HuH-7 (cell line): ENCODE results near the gene NOX5.

Source experiments
- DNase-seq: peaks from one replicate; pipeline ENCODE4 v3.0.0; 2011; ENCODE audit warnings: low spot score

NOX5 gene

DNA sequence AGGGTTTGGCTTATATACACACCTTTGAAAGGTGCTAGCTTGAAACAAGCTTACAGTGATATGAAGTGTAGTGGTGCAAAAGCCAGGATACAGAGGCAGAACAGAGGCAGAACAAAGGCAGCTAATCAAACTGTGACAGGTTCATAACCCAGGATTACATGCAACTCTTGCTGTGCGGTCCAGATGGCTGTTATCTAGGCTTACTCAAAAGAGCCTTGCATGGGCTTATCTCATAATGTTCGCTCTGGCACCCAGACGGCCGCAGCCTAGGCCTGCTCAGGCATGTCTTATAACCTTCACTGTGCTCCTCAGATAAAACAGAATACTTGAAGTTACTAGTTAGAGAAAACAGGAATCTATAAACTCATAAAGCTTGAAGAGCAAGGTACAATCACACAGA, 22.8 kb upstream of the NOX5 start:
- no peak for DNase-seq

DNA sequence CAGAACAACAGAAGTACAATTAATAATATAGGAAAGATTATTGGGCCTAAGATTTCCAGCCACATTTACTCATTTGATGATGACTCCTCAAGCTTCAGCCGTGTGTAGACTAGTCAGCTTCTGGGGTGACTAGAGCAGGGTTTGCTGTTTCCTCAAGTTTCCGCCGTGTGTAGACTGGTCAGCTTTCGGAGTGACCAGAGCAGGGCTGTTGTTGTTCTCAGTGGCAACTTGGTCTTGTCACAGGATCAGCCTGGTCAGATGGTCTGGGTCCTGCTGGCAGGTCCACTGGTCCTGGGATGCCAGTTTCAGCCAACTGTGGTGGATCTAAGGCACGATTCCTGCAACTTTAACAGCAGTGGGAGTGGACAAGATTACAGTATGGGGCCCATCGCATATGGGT, 21.8 kb upstream of the NOX5 start:
- DNase-seq = no peak

DNA sequence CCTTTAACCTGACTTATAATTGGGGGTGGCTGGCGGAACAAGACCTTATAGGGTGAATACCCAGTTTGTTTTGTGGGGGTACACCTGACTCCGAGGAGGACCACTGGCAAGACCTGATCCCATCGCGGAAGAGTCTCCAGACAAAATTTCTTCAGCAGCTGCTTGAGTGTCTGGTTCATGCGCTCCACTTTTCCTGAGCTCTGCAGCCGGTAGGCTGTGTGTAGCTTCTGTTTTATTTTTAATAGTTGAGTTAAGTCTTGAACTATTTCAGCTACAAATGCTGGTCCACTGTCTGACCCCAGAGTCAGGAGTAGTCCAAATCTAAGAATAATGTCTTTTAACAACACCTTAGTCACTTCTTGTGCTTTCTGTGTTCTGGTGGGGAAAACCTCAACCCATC, 21.2 kb upstream of the NOX5 start:
- no peak for DNase-seq

DNA sequence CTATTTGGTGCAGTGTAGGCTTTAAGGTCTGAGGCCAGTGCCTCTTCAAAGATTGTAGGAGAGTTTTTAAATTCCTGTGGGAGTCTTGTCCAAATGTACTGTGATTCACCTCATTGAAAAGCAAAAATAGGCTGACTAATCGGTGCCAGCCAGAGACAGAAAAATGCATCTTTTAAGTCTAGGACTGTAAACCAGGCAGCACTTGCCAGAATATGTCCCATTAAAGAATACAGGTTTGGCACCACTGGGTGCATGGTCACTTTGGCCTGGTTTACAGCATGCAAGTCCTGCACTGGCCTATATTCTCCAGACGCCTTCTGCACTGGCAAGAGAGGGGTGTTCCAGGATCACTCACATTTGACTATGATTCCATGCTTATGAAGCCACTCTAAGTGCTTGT, 20.3 kb upstream of the NOX5 start:
- DNase-seq = no peak

DNA sequence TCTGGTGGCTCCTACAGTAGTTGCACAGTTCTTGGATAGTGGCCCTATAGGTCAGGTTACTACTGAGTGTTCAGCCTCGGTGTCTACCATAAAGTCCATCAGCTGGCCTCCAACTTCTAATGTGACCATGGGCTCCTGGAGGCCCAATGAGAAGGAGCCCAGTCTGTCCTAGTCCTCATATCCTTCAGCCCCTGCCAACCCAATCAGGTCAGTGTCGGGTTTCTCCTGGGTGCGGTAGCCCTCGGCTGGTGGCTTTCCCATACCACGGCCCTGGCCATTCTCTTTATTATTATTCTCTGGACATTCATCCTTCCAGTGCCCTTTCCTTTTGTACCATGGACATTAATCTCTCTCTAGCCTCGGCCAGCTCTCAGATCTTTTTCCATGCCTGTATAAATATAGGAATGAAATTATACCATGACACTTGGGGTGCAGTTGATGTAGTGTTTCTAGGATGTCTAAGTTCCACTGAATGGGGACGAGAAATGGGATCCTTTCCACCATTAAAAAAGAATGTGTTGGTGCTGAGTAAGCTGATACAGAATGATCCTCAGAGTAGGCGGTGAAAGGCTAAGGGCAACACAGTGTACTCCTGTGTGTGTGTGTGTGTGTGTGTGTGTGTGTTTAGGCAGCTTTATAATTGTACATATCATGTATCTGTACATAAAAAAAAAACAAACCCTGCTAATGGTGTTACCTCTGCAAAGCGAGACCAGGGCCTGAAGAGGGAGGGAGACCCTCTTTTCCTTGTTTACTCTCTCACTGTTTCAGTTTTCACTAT, 19.3 kb upstream of the NOX5 start:
- DNase-seq = no peak

DNA sequence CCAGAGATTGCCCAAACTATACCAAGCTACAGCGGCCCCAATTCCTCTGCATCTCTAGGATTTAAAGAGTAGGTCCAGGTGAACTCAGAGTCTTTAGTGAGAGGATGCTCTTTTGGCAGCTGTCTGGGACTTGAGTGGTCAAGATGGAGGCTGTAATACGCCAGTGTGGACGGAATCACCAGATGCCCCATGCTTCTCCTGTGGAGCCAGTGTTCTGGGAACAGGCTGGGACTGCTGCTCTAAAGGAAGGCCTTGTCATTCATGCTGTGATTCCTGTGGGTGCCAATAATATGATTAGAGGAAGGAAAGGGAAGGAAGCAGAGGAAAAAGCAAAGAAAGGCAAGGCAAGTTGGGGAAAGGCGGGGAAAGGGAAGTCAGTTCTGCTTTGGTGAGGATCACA, 17.4 kb upstream of the NOX5 start:
- no peak for DNase-seq

DNA sequence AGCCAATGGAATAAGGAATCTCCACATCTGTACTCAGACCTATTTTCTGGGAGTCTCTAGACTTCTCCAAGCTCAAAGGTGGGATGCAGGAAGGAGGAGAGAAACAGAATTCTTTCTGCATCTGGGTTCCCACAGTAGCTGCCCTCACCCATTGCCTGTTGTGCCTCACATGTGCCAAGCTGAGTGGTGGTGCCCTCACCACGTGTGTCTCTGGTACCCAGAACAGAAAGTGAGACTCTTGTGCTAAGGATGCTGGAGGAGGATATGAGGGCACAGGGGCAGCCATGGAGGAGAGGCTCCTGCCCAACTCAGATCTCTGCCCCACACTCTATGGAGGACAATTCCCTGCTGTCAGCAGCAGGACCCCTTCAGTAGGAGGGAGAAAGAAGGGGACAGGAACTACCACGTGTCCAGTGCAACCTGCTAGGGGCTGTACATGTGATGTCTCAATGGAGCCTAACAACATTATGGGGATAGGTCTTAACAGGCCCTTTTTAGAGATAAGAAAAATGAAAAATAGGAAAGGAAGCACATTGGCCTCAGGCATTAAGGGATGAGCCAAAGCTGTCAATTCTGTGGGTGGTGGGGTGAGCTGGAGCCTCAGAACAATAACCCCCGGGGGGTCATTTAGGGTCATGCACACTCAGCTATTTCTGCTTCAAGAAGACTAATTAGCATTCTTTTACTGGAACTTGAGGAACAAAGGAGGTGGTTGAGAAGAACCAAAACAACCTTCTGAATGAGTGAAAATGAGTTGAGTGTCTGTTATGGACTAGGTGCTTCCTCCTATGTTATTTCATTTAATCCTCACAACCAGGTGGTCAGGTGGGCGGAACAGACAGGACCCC, 16.3 kb upstream of the NOX5 start:
- DNase-seq = no peak

DNA sequence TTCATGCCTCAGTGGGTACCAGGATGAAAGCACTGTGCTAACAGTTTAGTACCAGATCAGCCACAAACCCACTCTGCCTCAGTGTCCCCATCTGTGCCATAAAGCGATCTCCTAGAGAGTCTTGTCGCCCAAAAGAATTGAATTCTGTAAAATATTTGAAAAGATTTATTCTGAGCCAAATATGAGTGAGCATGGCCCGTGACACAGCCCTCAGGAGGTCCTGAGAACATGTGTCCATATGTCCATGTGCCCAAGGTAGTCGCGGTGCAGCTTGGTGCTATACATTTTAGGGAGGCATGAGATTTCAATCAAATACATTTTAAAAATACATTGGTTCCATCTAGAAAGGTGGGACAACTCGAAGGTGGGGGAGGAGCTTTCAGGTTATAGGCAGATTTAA, 15.4 kb upstream of the NOX5 start:
- no peak for DNase-seq

DNA sequence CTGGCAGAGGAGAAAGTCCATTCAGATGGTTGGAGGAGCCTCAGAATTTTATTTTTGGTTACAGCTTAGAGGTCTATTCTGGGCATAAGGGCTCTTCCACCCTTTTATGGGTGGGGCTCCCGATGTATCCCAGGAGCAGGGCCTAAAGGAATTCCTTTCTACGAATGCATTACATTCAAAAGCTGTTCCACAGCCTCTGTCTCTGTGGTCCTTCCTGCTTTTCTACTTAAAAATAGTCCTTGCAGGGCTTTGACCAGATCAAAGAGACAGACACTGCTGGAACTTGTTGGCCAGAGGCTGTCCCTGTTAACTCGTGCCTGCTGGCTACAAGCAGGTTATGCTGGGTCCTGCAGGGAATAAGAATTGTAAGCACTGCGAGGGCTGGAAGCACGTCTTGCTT, 14.4 kb upstream of the NOX5 start:
- DNase-seq = no peak

DNA sequence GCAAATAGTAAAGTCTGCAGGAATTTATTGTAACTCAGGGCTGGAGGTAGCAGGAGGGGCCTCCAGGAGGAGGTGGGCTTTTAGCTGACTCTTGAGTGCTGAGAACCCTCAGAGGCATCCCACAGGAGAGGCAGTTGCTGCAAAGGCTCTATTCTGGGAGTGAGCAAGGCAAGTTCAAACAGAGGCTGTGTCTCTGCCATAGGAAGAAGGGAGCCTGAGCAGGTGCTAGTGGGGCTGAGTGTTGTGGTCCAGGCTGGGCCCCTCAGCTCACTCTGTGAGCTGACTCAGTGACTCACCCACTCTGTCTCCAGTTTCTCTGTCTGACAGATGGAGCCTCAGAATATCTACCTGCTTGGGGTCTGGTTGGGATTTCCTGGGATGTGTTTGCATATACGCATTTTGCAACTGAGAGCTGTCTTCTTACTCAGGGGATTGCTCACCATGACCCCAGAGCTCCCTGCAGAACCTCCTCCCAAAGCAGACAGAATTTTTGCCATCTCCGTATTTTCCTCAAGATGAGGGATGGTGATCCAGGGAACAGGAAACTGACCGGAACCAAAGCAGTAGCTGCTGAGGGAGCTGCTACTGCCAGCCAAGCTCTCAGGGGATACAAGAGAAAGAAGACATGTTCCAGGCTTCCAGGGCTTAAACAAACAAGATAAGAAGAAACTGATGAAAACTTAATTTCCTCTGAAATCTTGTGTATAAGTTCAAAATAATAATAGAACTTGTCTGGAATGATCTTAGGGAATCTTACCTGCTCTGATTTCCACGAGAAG, 13.6 kb upstream of the NOX5 start:
- no peak for DNase-seq

DNA sequence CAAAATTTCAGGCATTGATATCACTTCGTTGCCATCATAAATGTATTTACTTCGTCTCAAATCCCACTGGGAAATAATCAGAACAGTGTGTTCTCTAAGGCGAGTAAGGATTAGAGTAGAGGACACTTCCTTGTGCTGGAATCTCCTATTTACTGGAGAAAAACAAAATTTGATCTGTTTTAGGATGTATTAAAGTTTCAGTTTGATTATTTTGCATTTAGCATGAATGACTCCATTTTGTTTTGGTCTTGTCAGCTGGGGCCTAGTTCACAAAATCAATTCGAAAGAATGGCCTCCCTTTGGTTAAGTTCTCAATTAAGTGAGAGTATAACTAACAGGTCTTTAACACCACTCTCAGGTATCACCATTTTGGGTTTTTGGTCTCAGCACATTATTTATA, 11.7 kb upstream of the NOX5 start:
- no peak for DNase-seq

DNA sequence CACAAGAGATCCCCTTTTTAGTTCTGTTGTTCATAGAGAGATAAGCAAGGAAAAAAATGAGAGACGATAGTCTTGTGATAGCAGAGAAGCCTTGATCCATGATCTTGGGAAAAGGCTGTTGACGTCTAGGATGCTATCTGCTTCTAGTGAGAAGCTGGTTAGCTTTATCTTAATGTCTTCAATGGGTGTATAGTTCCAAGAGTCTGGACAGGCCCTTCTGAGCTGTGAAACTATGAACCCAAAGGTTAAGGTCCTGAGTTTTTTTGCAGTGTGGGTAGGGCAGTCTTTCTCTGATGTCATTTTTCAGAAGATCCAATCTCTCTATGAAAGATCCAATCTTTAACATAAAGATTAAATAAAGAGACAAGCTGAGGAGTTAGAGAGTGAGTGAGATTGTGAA, 10.5 kb upstream of the NOX5 start:
- DNase-seq = no peak

DNA sequence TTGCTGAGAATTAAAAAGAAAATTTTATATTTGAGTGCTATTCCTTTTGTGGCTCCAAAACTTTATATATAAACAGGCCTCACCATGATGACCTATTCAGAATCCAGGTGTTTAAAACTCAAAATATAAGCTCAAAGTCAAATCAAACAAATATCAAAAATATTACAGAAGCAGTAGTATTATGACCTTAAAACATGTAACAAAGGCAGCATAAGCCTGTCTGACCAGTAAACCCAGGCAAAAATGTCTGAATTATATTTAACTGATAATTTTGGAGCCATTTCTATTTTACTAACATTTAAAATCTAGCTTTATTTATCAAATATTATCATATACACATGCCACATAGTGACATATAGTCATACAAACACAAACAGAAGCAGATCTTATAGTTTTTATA, 6.4 kb upstream of the NOX5 start:
- no peak for DNase-seq

DNA sequence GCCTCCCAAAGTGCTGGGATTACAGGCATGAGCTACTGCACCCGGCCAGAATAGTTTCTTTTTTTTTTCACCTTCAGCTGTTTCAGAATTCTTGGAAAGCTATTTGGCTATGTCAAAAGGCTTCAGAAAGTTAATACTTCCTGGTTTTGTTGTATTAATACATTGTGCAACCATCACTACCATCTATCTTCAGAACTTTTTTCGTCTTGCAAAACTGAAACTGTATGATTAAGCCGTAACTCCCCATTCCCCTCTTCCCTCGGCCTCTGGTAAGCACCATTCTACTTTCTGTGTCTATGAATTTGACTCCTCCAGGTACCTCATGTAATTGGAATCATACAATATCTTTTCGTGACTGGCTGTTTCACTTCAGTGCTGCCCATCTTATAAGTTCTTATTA, 5.2 kb upstream of the NOX5 start:
- no peak for DNase-seq

DNA sequence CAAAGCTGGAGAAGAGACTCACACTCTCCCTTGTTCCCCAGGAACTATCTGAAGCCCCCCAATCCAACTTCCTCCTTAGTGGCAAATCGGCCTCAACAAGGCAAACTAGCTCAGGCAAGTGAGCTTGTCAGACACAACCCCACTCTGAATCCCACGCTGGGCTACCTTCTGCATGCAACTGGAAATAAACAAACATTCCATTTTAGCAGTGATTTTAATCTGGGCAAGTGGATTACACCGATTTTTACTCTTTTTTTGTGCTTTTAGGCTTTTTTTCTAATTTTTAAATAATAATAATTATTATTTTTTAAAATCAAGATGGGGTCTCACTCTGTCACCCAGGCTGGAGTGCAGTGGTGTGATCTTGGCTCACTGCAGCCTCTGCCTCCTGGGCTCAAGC, 2.9 kb upstream of the NOX5 start:
- DNase-seq = no peak

DNA sequence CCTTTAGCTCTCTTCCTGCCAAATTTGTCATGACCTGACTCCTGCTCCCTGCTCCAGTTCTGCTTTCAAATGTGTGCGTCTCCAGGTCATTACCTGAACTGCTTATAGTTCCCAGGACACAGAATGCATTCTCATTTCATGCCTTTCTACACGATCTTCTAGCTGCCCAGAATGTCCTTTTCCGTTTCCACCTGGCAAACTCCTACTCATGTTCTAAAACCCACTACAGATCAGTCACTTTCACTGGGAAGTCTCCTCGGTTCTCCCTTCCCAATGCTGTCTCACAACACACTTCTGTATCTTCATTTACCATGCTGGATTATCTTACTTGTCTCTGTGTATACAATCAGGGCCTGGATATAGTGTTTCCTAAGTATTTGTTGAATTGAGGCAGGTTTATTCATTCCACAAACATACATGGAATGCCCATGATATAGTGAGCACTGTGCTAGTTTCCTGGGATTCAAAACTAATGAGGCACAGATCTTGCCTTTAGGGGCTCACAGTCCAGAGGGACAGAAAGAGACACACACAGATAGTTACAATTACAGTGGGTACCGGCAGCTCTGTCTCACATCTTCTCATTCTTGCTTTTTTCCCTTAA, 1.6 kb upstream of the NOX5 start:
- no peak for DNase-seq

DNA sequence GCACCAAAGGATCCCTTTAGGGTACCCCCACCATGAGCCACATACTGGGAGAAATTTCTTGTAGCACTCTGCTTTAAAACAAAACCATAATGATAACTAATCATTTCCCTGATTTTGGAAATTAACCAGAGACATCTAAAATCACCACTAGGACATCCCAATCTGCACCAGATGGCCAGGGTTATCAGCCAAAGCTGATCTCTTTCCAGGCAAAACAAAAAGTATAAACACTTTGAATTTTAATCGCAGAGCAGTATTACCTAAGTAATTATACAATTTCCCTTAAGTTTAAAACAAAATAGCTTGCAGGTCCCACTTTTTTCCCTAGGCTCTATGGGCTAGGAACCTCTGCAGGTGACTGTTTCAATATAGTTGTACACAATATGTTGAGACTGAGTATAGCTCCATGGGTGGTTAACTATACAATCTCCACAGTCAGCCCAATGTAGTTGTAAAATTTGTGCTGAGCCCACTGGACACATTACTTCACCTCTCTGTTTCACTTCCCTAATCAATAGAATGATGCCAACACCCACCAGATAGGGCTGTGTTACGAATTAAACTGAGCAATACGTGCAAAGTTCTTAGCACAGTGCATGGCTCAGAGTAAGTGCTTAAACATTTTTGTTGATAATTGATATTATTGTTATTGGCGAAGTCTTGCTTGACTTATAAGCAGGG, 629 bp upstream of the NOX5 start:
- no peak for DNase-seq

DNA sequence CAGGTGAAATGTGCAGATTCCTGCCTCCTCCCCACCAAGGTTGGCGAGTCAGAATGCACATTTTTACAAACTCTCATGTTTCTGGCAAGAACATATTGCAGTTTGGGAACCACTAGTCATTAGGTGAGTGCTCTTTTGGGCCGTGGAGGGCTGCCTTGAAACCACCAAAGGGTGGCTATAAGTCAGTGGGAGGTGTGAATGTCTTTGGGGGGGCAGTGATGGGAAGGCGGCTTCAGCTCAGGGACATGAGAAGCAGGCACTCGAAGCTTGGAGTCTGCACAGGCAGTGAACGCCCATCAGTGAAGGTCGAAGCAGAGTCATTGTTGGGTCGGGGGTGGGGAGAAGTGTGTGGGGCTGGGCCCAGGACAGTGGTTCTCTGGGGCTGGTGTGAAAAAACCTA, 1.1 kb downstream of the NOX5 start:
- DNase-seq = no peak

DNA sequence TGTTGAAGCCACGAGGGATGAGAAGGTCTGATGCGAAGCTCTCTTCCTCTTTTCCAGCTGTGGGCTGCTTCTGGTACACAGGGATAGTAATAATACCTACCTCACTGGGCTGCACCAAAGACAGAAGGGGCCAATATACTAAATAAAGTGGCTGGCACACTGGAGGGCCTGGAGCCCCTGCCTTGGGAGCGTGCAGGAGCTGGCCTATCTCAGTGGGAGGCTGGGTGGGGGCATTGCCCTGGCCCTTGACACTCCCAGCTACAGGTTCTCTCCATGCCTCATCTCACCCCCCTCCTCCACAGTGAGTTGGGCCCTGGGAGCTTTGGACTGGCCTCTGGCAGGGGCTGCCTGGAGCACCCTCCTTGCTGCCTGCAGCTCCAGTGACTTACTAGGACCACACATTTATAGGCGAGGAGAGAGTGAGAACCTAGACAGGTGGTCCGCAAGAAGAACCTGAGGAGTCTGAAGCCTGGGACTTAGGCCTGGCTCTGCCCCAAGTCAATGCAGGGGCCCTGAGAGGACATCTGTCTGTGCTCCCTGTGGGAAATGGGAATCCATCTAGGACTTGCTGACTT, 1.6 kb downstream of the NOX5 start:
- no peak for DNase-seq

DNA sequence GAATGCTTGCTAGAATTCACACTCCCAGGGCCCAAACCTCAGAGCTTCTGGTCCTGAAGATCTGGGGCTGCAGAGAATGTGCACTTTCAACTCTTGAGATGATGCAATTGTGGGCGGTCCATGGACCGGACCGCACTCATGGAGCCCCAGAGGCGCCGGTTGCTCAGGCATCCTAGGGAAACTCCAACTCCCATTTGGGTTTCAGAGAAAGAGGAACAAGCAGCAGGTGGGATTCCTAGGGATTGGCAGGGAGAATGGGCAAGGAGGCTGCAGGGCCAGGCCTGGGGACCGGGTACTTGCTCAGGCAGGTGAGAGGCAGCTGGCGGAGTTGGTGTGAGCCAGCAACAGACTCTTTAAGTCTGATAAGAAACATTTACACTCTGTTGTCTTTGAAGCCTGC, 3.5 kb downstream of the NOX5 start:
- no peak for DNase-seq

DNA sequence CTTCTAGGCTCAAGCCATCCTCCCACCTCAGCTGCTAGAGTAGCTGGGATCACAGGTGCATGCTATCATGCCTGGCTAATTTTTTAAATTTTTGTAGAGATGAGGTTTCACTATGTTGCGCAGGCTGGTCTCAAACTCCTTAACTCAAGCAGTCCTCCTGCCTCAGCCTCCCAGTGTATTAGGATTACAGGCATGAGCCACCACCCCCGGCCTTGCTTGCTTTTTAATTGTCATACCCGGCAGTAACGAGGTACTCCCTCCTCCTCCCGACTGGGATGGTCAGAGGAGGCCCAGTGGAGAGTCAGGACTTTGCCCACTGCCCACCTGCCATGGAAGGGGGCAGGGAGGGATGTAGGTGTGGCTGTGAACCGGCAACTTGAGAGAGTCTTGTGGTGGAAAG, 4.5 kb downstream of the NOX5 start:
- no peak for DNase-seq

DNA sequence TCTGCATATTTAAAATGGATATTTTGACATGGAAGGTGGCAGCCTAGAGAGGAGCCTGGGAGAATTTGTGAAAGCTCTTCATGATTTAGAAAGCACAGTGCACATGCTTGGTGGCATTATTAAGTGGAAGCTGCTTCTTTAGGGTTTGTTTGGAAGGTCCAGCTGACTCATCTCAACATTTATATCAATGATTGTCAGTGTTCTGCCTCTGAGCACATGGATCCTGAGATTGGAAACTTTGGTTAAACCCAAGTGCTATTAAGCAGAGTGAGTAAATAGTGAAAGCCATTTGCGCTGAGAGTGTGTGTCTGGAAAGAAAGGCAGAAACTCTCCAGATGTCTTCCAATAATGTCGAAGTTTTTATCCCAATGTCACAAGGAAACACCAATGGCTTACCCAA, 7.4 kb downstream of the NOX5 start:
- DNase-seq = no peak
